GM10847 (cell line): ENCODE results near the gene TREML4.

ENCODE experiments used
- POLR2A ChIP-seq: IDR thresholded peaks from 2 replicates; pipeline ENCODE4 v1.6.1; 2011; ENCODE audit not compliant: insufficient read length; ENCODE audit errors: extremely low read depth

The TREML4 gene

DNA sequence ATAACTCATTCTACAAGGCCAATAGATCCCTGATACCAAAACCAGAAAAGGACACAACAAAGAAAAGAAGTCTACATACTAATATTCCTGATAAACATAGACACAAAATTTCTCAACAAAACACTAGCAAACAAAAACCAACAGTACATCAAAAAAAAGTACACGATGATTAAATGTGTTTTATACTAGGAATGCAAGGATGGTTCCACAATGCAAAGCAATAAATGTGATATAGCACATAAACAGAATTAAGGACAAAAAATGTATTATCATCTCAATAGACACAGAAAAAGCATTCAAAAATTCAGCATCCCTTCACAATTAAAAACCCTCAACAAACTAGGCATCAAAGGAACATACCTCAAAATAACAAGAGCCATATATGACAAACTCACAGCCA, 35.1 kb downstream of the TREML4 start:
- no peak for TF ChIP-seq POLR2A

DNA sequence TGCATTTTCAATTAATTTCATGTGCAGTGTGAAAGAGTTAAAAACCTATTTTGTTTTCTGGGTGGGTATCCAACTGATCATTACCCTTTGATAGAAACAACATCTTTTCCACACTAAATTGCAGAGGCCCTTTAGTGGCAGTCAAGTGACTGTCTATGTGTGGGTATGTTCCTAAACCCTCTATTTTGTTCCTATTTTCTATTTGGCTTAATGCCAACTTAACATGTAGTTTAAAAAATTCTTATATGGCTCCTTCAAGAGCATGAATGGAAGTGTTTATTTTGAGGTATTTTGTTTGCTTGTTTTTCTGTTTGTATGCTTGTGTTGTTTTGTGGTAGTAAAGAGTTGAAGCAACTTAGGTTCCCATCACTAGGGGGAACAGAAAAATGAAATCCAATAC, 38.4 kb downstream of the TREML4 start:
- no peak for TF ChIP-seq POLR2A

DNA sequence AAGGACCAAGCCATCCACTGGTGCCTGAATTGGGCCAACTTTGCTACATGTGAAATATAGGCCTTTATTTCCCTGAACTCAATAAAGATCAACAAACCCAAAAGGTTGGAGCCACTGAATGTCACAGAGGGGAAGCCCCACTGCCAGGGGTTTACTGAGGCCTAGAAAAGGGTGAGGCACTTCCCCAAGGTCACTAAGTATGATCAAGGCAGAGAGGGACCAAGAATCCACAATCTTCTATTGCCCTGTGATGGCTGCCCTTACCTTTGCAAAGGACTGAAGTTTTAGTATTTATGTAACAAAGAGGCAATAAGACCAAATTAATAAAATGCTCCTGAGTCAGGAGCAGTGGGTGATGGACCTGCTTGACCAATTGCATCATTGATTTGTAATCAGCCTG, 40.3 kb downstream of the TREML4 start:
- TF ChIP-seq POLR2A, result no peak

- no peak for TF ChIP-seq POLR2A
These were observed 41.0 kb downstream of the TREML4 start for GRCh38 chr6:41269166-41269565.

GRCh38 chr6:41269716-41270115, 41.6 kb downstream of the TREML4 start:
- no peak for TF ChIP-seq POLR2A

- TF ChIP-seq POLR2A, result no peak
These were observed 43.8 kb downstream of the TREML4 start for GRCh38 chr6:41271901-41272395.

GRCh38 chr6:41272591-41273240, 44.6 kb downstream of the TREML4 start:
- TF ChIP-seq POLR2A, result no peak

DNA sequence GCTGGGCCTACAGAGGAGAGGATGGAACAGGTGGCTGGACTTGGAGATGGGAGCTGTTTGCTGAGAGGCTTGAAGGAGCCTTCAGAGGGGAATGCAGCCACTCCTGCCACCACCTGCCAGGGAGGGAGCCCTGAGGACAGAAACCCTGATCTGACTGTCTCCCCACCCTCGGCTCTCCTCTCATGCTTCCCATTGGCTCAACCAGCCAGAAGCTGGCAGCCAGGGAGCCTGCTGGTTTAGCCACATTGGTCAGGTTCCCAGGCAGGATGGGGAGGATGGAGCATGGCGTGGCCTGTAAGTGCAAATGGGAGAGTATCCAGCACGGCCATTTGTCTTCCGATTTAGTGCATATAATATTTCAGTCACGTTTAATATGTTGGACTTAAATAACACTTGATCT, 45.6 kb downstream of the TREML4 start:
- TF ChIP-seq POLR2A, result no peak

DNA sequence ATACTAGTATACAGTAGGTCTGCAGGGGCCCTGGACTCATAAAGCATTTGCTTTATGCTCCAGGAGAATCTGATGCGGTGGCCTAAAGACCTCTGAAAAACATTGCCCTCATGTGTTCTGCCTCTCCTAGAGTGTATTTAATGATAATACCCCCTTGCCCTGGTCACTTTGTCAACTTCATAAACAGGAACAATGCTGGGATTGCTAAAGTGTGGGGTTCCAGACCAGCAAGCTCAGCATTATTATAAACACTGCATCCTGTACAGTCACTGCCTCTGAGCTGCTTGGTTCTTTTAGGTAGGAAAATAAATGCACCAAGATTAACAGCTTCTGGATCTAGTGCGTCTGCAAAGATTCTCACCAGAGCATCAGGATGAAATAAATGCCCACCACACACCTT, 46.1 kb downstream of the TREML4 start:
- TF ChIP-seq POLR2A, result no peak

DNA sequence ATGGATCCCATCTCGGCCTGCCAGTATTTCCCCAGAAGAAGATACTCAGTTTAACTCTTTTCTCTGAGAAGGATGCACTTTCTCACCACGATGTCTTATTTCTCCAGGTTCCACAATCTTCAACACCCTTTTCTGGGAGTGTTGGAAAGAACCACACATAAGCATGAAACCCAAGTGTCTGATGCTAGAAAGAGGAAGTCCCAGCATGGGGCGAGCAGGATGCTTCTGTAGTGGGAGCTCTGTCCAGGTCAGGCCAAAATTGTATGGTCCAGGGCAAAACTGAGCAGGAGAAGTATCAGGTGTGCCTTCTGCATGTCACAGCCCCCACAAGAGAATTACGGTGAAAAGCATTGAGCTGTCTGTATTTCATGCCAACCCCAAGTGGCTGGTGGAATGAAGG, 47.3 kb downstream of the TREML4 start:
- TF ChIP-seq POLR2A, result no peak

DNA sequence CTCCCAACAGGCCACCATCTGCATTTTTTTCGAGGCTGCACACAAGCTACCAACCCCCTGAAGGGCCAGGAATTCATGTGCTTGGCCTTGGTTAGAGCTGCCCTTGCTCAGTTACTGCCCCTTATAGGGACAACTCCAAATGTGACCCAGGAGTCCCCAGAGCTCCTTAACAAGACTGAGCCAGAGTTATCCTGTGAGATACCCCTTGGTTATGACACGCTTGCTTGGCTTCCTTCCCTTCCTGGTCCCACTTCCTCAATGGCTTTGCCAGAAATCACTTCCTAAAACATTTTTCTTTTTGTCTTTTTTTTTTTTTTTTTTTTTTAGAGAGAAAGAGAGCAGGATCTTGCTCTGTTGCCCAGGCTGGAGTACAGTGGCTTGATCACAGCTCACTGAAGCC, 49.5 kb downstream of the TREML4 start:
- TF ChIP-seq POLR2A, result no peak

- TF ChIP-seq POLR2A, result no peak
These were observed 50.7 kb downstream of the TREML4 start for GRCh38 chr6:41278699-41279405.

- TF ChIP-seq POLR2A, result no peak
These were observed 52.4 kb downstream of the TREML4 start for GRCh38 chr6:41280381-41281057.

GRCh38 chr6:41283600-41283999, 55.5 kb downstream of the TREML4 start:
- TF ChIP-seq POLR2A, result no peak

GRCh38 chr6:41284726-41285125, 56.6 kb downstream of the TREML4 start:
- TF ChIP-seq POLR2A, result no peak
